Measurements from ENCODE around the gene MRO.

DNA sequence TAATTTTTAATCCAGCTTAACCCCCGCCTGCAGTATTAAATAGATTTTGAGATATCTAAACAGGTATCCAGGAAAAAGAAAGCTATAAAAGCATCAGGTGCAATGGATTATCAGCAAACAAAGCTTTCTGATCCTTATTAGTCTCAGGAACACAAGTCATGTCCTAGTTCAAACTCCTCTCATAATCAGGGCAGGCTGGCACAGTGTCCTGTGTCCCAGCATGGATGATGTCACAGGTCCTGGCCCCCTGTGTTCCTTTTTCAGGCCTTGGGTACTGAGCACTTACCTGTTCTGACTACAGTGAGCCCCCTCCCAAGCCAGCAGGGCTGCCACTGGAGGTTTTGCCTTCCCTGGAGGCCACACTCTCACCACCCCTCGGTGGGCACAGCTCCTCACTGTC lies 19.5 kb upstream of the MRO start:
- TF ChIP-seq, protein P1, sequence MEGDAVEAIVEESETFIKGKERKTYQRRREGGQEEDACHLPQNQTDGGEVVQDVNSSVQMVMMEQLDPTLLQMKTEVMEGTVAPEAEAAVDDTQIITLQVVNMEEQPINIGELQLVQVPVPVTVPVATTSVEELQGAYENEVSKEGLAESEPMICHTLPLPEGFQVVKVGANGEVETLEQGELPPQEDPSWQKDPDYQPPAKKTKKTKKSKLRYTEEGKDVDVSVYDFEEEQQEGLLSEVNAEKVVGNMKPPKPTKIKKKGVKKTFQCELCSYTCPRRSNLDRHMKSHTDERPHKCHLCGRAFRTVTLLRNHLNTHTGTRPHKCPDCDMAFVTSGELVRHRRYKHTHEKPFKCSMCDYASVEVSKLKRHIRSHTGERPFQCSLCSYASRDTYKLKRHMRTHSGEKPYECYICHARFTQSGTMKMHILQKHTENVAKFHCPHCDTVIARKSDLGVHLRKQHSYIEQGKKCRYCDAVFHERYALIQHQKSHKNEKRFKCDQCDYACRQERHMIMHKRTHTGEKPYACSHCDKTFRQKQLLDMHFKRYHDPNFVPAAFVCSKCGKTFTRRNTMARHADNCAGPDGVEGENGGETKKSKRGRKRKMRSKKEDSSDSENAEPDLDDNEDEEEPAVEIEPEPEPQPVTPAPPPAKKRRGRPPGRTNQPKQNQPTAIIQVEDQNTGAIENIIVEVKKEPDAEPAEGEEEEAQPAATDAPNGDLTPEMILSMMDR (conservative IDR thresholded peaks at IDR 0.05 in 1 of 2, IDR thresholded peaks at IDR 0.05 in 1 of 2; ENCODE audit: low read depth in 1 of 2, low read length in 2 of 2), result no peak
- no peak for TF ChIP-seq EZH2 (IDR thresholded peaks at IDR 0.05; ENCODE audit: low read length, missing control alignments)

Data from fibroblast of lung (primary cell).